Hepatocyte (in vitro differentiated cells): ENCODE measurements around the gene NPPC. TPM values are rescaled to one million over a fixed set of nuclear protein-coding genes. Genes with fewer than 3 reads are reported as not detected.
A peak's percentile ranks its signal among the peaks of the same experiment; 100 is the strongest.

Source experiments
- DNase-seq: peaks from one replicate; pipeline ENCODE4 v3.0.0-alpha.2; 2016; ENCODE audit warnings: low spot score
- H2AFZ ChIP-seq: fragments of 200-600 bp; sonication (generic); 2 replicates; pipeline ENCODE4 v1.6.0; 2016; ENCODE audit warnings: antibody characterized with exemption, mild to moderate bottlenecking
- H3K27ac ChIP-seq: fragments of 200-600 bp; sonication (generic); 2 replicates; pipeline ENCODE4 v1.5.1; 2016; ENCODE audit warnings: mild to moderate bottlenecking
- H3K27me3 ChIP-seq: fragments of 200-600 bp; sonication (generic); 2 replicates; pipeline ENCODE4 v1.6.1; 2016
- H3K36me3 ChIP-seq: fragments of 200-600 bp; sonication (generic); replicated peaks from 2 replicates; pipeline ENCODE4 v1.5.1; 2016; ENCODE audit warnings: low read depth; ENCODE audit not compliant: insufficient read depth
- H3K4me1 ChIP-seq: fragments of 200-600 bp; sonication (generic); 2 replicates; pipeline ENCODE4 v1.5.1; 2016; ENCODE audit warnings: mild to moderate bottlenecking, moderate library complexity; ENCODE audit not compliant: insufficient read depth
- H3K4me2 ChIP-seq: fragments of 200-600 bp; sonication (generic); 2 replicates; pipeline ENCODE4 v1.6.0; 2016
- H3K4me3 ChIP-seq: fragments of 200-600 bp; sonication (generic); 2 replicates; pipeline ENCODE4 v1.5.1; 2016; ENCODE audit warnings: mild to moderate bottlenecking
- H3K79me2 ChIP-seq: fragments of 200-600 bp; sonication (generic); 2 replicates; pipeline ENCODE4 v1.6.0; 2017; ENCODE audit warnings: mild to moderate bottlenecking
- H3K9me2 ChIP-seq: fragments of 200-600 bp; sonication (generic); replicated peaks from 2 replicates; pipeline ENCODE4 v1.6.0; 2017; ENCODE audit warnings: mild to moderate bottlenecking; ENCODE audit not compliant: insufficient read depth
- H3K9me3 ChIP-seq: fragments of 200-600 bp; sonication (generic); 2 replicates; pipeline ENCODE4 v1.5.1; 2016; ENCODE audit warnings: low read depth, mild to moderate bottlenecking
- H4K20me1 ChIP-seq: fragments of 200-600 bp; sonication (generic); 2 replicates; pipeline ENCODE4 v1.6.0; 2016; ENCODE audit warnings: mild to moderate bottlenecking; ENCODE audit not compliant: insufficient read depth, poor library complexity, severe bottlenecking
- EZH2 ChIP-seq: fragments of 200-600 bp; sonication (generic); IDR thresholded peaks from 2 replicates; pipeline ENCODE4 v1.6.1; 2016; ENCODE audit warnings: antibody characterized with exemption, mild to moderate bottlenecking, borderline replicate concordance
- EZH2phosphoT487 ChIP-seq: fragments of 200-600 bp; sonication (generic); IDR thresholded peaks from one replicate; pipeline ENCODE4 v1.6.1; 2018; ENCODE audit warnings: antibody characterized with exemption, mild to moderate bottlenecking, low read depth, moderate library complexity; ENCODE audit not compliant: unreplicated experiment, severe bottlenecking
- WGBS: methylation state at CpG from one replicate; pipeline ENCODE4 v1.1.6; 2016; ENCODE audit warnings: low lambda C conversion rate; ENCODE audit errors: missing lambda C conversion rate; 5-methylcytosine and 5-hydroxymethylcytosine counted together
- polyA plus RNA-seq: library from polyadenylated mRNA; unstranded; fragments of >200 nt; fragmentation: Nextera tagmentation; extraction: Ambion mirVana; gene quantifications from 2 replicates; pipeline ENCODE4 v1.2.1, GENCODE V29; 2016
- total RNA-seq: library from RNA; depleted of rRNA; stranded (reverse); fragments of >200 nt; gene quantifications from 2 replicates; pipeline ENCODE4 v1.2.3, GENCODE V29; 2014
- TF ChIP-seq, protein P1 (sequence below): fragments of 200-600 bp; sonication (generic); IDR thresholded peaks from 2 replicates; pipeline ENCODE4 v1.5.1; 2016; ENCODE audit warnings: antibody characterized with exemption, mild to moderate bottlenecking; ENCODE audit not compliant: poor library complexity

The NPPC gene
- total and polyA plus RNA-seq, 2 experiments from 2014 or later = 1.8 TPM; not detected in 1

DNA sequence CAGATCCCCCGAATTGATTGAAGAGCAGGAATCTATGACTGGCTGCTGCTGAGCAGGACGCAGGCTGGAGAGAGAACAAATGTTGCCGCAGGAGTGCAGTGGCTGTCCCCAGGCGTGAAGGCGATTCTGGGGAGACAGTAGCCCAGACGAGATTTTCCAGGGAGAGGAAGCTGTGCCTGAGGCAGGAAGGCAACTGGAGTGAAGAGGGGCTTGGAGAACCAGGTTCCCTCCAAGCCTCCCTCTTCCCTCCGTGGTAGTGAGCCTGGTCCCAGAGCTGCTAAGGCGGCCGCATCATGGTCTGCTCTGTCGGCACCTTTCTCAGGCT lies 1.3 kb upstream of the NPPC start:
- DNase-seq = no peak
- H3K9me2 ChIP-seq = no peaks in the 10 kb centered on the region
- no peaks in the 10 kb centered on the region for H4K20me1 ChIP-seq
- H3K4me2 ChIP-seq = no peak overlapping the region
- H3K27me3 ChIP-seq = peaks cover 69% of the 10 kb centered on the region
- H3K4me3 ChIP-seq = no peak overlapping the region
- H3K4me1 ChIP-seq = peaks cover 15% of the 10 kb centered on the region
- no peaks in the 10 kb centered on the region for H3K79me2 ChIP-seq
- WGBS = 64% methylated on average over 10 of the region's 10 CpGs
- TF ChIP-seq EZH2 (no peak), EZH2phosphoT487 (no peak)
- TF ChIP-seq, protein P1, sequence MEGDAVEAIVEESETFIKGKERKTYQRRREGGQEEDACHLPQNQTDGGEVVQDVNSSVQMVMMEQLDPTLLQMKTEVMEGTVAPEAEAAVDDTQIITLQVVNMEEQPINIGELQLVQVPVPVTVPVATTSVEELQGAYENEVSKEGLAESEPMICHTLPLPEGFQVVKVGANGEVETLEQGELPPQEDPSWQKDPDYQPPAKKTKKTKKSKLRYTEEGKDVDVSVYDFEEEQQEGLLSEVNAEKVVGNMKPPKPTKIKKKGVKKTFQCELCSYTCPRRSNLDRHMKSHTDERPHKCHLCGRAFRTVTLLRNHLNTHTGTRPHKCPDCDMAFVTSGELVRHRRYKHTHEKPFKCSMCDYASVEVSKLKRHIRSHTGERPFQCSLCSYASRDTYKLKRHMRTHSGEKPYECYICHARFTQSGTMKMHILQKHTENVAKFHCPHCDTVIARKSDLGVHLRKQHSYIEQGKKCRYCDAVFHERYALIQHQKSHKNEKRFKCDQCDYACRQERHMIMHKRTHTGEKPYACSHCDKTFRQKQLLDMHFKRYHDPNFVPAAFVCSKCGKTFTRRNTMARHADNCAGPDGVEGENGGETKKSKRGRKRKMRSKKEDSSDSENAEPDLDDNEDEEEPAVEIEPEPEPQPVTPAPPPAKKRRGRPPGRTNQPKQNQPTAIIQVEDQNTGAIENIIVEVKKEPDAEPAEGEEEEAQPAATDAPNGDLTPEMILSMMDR = no peak
- H3K9me3 ChIP-seq = no peaks in the 10 kb centered on the region
- no peak overlapping the region for H2AFZ ChIP-seq
- no peak overlapping the region for H3K27ac ChIP-seq
- no peaks in the 10 kb centered on the region for H3K36me3 ChIP-seq

DNA sequence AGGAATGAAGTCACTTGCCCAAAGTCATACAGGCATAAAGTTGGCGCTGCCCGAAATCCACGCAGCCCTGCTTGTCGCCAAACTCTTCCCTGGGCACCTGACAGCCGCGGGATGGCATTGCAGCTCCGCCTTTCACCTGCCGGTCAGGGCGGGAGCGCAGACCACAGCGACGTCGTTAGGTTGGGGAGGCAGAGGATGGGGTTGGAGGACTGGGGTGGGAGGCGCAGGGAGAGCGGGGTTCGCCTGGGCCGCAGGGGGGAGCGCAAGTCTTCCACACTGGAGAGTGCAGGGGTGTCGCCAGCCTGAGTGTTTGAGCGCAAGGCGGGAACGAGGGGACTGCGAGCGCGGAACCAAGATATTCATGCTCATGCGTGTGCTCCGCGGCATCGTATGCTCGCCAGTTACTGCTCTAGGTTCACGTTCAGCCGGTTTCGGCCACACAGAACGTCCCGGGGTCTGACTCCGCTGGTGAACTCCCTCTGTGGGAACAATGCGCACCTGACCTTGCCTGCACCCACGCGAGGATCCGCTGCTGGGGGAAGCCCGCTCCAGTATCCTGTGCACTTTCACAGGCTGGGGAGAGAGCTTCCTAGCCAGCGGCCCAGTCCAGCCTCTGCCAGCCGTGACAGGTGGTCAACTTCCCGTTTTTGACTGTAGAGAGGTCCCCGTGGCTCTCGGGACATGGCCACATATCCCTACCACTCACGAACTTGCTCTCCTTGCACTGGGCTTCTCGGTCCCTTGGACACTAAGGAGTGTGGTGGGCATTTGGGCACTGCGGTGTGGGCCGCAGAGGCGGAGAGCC lies 767 bp upstream of the NPPC start:
- DNase-seq = no peak
- H4K20me1 ChIP-seq = no peaks in the 10 kb centered on the region
- no peaks in the 10 kb centered on the region for H3K79me2 ChIP-seq
- H2AFZ ChIP-seq = peak overlapping the region; percentile 25
- H3K4me1 ChIP-seq = peaks cover 15% of the 10 kb centered on the region
- peaks cover 69% of the 10 kb centered on the region for H3K27me3 ChIP-seq
- 19% methylated on average over 44 of the region's 51 CpGs for WGBS
- no peak overlapping the region for H3K27ac ChIP-seq
- H3K9me3 ChIP-seq = no peaks in the 10 kb centered on the region
- TF ChIP-seq, protein P1 = peak; percentile 11
- TF ChIP-seq EZH2phosphoT487 (no peak), EZH2 (peak; percentile 4)
- H3K9me2 ChIP-seq = no peaks in the 10 kb centered on the region
- H3K4me3 ChIP-seq = peak overlapping the region; percentile 24
- no peaks in the 10 kb centered on the region for H3K36me3 ChIP-seq
- peak overlapping the region; percentile 100 for H3K4me2 ChIP-seq

DNA sequence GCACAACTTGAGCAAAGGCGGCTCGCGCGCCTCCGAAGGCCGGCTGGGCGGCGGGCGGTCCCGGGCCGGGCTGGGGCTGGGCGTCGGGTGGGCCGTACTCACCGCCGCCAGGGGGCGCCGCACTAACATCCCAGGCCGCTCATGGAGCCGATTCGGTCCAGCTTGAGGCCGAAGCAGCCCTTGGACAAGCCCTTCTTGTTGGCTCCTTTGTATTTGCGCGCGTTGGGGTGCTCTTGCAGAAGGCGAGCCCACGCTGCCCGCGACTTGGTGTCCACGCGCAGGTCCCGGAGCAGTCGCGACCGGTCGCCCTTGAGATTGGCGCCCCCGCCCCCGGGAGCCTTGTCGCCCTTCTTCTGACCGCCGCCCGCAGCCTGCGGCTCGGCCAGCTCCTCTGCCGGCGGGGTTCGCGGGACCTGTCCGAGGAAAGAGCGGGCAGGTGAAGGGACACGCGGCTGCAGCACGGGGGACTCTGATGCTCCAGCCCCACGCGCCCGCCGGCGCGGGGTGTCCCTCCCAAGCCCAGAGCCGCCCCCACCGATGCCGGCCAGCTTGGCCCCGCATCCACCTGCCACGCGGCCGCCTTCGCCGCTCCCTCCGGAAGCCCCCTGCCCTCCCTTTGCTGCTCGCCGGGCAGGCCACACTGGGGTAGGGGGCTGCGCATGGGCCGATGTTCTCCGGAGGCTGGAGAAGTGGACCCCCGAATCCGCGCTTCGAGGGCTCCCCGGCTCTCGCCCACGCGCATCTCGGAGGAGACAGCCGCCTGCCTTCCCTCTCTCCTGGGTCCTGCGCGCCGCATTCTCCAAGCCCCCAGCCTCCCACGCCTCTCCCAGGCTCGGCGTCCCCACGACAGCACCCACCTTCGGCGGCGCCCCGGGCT lies 655 bp downstream of the NPPC start:
- no peak overlapping the region for H2AFZ ChIP-seq
- H3K9me2 ChIP-seq = no peaks in the 10 kb centered on the region
- H3K4me2 ChIP-seq = peak overlapping the region; percentile 100
- DNase-seq = peak; percentile 92
- peak overlapping the region; percentile 72 for H3K4me3 ChIP-seq
- no peaks in the 10 kb centered on the region for H3K79me2 ChIP-seq
- H3K4me1 ChIP-seq = peaks cover 15% of the 10 kb centered on the region
- 2% methylated on average over 75 of the region's 96 CpGs for WGBS
- H4K20me1 ChIP-seq = no peaks in the 10 kb centered on the region
- H3K9me3 ChIP-seq = no peaks in the 10 kb centered on the region
- no peak overlapping the region for H3K27ac ChIP-seq
- no peaks in the 10 kb centered on the region for H3K36me3 ChIP-seq
- peaks cover 65% of the 10 kb centered on the region for H3K27me3 ChIP-seq
- TF ChIP-seq, protein P1 = peak; percentile 86
- TF ChIP-seq EZH2 = peak; percentile 49
- TF ChIP-seq EZH2phosphoT487 = no peak
